Gastroesophageal sphincter (tissue), 4 donors: ENCODE results near the gene IFI16. TPM values are rescaled to one million over a fixed set of nuclear protein-coding genes. Genes with fewer than 3 reads are reported as not detected.
"Not testable (repeated sequence)": the region's sequence is repeated elsewhere in the genome, so short reads cannot be mapped to it uniquely, and the experiment has no call there.

Experiments
- ATAC-seq: fragments of 150-250 bp; one replicate; pipeline ENCODE4 v1.9.1; 2016; ENCODE audit warnings: mild to moderate bottlenecking, moderate library complexity
- H3K27ac ChIP-seq, 4 donors: fragments of 200-600 bp; sonication (generic) in 3 of 4; 1 replicate in 3 of 4; 2 replicates in 1 of 4; pipeline ENCODE4 v1.5.1; 2016 to 2019
- H3K27me3 ChIP-seq: fragments of 200-600 bp; sonication (generic); one replicate; pipeline ENCODE4 v1.5.1; 2019
- H3K36me3 ChIP-seq, 2 donors: fragments of 200-600 bp; sonication (generic); one replicate each; pipeline ENCODE4 v1.5.1; 2019; ENCODE audit warnings: control low read depth in 1 of 2
- H3K4me1 ChIP-seq, 3 donors: fragments of 200-600 bp; sonication (generic); 1 replicate in 2 of 3; 2 replicates in 1 of 3; pipeline ENCODE4 v1.5.1; 2016 to 2019; ENCODE audit warnings: control low read depth in 2 of 3
- H3K4me3 ChIP-seq, 2 donors: fragments of 200-600 bp; sonication (generic); one replicate each; pipeline ENCODE4 v1.5.1; 2019; ENCODE audit warnings: mild to moderate bottlenecking in 1 of 2, moderate library complexity in 1 of 2
- H3K9me3 ChIP-seq, 3 donors: fragments of 200-600 bp; sonication (generic); one replicate each; pipeline ENCODE4 v1.5.1; 2017 to 2019; ENCODE audit warnings: control low read depth in 2 of 3
- EP300 ChIP-seq: sonication (generic); formaldehyde crosslinking; IDR thresholded peaks from one replicate; pipeline ENCODE4 v1.6.1; 2017; ENCODE audit warnings: antibody characterized with exemption, mild to moderate bottlenecking
- POLR2A ChIP-seq, 2 donors: fragments of 450-650 bp; IDR thresholded peaks; one replicate each; pipeline ENCODE4 v1.6.1; 2017; ENCODE audit warnings: antibody characterized with exemption in 2 of 2, mild to moderate bottlenecking in 2 of 2, moderate library complexity in 1 of 2
- POLR2AphosphoS5 ChIP-seq: sonication (generic); formaldehyde crosslinking; IDR thresholded peaks from one replicate; pipeline ENCODE4 v1.6.1; 2017; ENCODE audit warnings: antibody characterized with exemption
- WGBS, 2 donors: methylation state at CpG; one replicate each; pipeline ENCODE4 v1.1.5; 2018; ENCODE audit warnings: low coverage in 1 of 2; 5-methylcytosine and 5-hydroxymethylcytosine counted together
- total RNA-seq, 4 donors: library from RNA; depleted of rRNA; stranded (reverse); fragments of >200 nt; gene quantifications; one replicate each; pipeline ENCODE4 v1.1.0, GENCODE V29; 2016
- TF ChIP-seq, protein P1 (sequence below), 4 experiments: fragments of 200-600 bp in 2 of 4; fragments of 450-650 bp in 2 of 4; sonication (generic) in 1 of 4; IDR thresholded peaks; one replicate each; pipeline ENCODE4 v1.5.1; 2017 to 2019; ENCODE audit warnings: antibody characterized with exemption in 4 of 4, mild to moderate bottlenecking in 2 of 4, moderate library complexity in 2 of 4

Gene IFI16
- total RNA-seq, 4 donors from 2014 or later, result 25.2 to 73.4 (median 47.5) TPM

DNA sequence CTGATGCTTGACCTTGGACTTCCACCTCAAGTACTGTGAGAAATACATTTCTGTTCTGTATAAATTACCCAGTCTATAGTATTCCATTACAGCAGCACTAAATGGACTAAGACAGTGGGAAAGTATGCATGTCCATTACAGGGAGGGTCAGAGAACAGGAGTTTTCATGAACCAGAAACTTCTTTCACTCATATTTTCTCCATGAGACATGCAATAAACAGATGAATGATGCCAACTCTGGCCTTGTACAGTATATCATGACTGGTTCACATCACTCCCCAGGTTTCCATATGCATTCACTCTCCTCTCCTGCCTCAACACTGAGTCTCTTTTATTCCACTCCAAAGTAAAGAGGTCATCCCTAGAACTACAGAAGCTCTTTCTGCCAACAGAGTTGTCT, 4.5 kb upstream of the IFI16 start:
- H3K9me3 ChIP-seq, result no peaks in the 10 kb centered on the region
- H3K27me3 ChIP-seq, result peaks cover 6% of the 10 kb centered on the region
- no peak overlapping the region for H3K4me3 ChIP-seq
- no peak for ATAC-seq
- peaks cover 0 to 28% (median 2%) of the 10 kb centered on the region in 3 donors for H3K4me1 ChIP-seq
- no peaks in the 10 kb centered on the region for H3K36me3 ChIP-seq
- peak overlapping the region in 3 of 4 donors; percentile 3 to 58 (median 25) for H3K27ac ChIP-seq
- TF ChIP-seq POLR2A (IDR thresholded peaks at IDR 0.05) (no peak), POLR2AphosphoS5 (no peak), EP300 (no peak)
- TF ChIP-seq, protein P1, sequence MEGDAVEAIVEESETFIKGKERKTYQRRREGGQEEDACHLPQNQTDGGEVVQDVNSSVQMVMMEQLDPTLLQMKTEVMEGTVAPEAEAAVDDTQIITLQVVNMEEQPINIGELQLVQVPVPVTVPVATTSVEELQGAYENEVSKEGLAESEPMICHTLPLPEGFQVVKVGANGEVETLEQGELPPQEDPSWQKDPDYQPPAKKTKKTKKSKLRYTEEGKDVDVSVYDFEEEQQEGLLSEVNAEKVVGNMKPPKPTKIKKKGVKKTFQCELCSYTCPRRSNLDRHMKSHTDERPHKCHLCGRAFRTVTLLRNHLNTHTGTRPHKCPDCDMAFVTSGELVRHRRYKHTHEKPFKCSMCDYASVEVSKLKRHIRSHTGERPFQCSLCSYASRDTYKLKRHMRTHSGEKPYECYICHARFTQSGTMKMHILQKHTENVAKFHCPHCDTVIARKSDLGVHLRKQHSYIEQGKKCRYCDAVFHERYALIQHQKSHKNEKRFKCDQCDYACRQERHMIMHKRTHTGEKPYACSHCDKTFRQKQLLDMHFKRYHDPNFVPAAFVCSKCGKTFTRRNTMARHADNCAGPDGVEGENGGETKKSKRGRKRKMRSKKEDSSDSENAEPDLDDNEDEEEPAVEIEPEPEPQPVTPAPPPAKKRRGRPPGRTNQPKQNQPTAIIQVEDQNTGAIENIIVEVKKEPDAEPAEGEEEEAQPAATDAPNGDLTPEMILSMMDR (IDR thresholded peaks at IDR 0.05), result no peak

DNA sequence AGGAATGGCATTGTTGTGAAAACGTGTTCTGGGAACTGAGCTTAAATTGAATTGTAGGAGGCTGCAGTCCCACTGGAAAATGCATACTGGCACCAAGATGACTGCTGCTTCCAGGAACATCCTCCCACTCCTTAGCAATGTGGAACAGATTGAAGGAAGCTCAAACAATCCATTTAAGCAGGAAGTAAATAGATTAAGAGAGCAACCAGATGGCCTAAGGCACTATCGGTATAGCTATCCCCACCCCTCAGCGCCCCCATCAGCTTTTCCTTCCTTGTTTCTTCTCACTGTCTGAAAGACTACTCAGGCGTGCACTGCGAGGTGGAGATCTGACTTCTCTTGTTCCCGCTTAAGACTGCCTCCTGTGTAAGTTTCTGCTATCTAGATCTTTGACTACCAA, 4.0 kb upstream of the IFI16 start:
- peak overlapping the region; percentile 33 to 59 (median 54) for H3K27ac ChIP-seq
- H3K9me3 ChIP-seq, result no peaks in the 10 kb centered on the region
- H3K4me1 ChIP-seq, result peaks cover 0 to 28% (median 2%) of the 10 kb centered on the region in 3 donors
- H3K36me3 ChIP-seq, result no peaks in the 10 kb centered on the region
- H3K4me3 ChIP-seq, result no peak overlapping the region
- ATAC-seq, result no peak
- WGBS, 2 donors, result 19 to 20% methylated on average over 1 to 6 of the region's 6 CpGs
- TF ChIP-seq, protein P1 (IDR thresholded peaks at IDR 0.05), result no peak
- TF ChIP-seq POLR2AphosphoS5 (peak; percentile 46), POLR2A (IDR thresholded peaks at IDR 0.05) (no peak)
- H3K27me3 ChIP-seq, result peaks cover under 1% of the 10 kb centered on the region

GRCh38 chr1:159006210-159006807, 3.4 kb upstream of the IFI16 start:
- ATAC-seq, result not testable (repeated sequence)
- H3K27ac ChIP-seq, result peak overlapping the region; percentile 33 to 59 (median 54)

DNA sequence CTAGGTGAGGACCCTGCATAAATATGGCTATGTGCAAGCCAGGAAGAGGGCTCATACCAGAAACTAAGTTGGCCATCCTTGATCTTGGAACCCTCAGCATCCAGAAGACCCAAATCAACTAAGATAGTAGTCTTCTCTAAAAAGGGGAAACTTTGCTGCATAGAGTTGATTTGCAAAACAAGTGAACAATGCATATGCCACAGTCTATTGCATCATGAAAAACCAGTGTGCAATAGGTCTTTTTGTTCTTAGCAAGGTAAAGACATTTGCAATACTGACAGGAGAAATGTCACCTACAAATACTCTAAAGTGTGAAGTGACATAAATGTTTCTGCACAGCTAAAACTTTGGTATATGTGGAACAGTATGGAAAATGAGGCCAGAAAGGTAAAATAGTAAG, 2.0 kb upstream of the IFI16 start:
- TF ChIP-seq EP300, result no peak
- TF ChIP-seq, protein P1 (IDR thresholded peaks at IDR 0.05), result no peak
- TF ChIP-seq POLR2AphosphoS5, result no peak
- TF ChIP-seq POLR2A (IDR thresholded peaks at IDR 0.05), result no peak
- Histone ChIP-seq H3K4me3 (no peak overlapping the region), H3K9me3 (no peaks in the 10 kb centered on the region), H3K36me3 (no peaks in the 10 kb centered on the region), H3K27me3 (no peaks in the 10 kb centered on the region), H3K27ac (no peak overlapping the region), H3K4me1 (peaks cover 0 to 11% (median 0%) of the 10 kb centered on the region in 3 donors)
- ATAC-seq, result no peak

More at GRCh38 chr1:159006210-159006807, 3.4 kb upstream of the IFI16 start:
- WGBS, 2 donors, result 41 to 48% methylated on average over 10 to 11 of the region's 11 CpGs
- H3K9me3 ChIP-seq, H3K27me3 ChIP-seq, H3K36me3 ChIP-seq, H3K4me3 ChIP-seq: not testable (repeated sequence)
- H3K4me1 ChIP-seq, result peaks cover 0 to 25% (median 0%) of the 10 kb centered on the region in 3 donors

- no peaks in the 10 kb centered on the region for H3K27me3 ChIP-seq
- no peak for TF ChIP-seq POLR2AphosphoS5
- no peak for TF ChIP-seq POLR2A (IDR thresholded peaks at IDR 0.05)
- TF ChIP-seq EP300, result no peak
- TF ChIP-seq, protein P1 (IDR thresholded peaks at IDR 0.05), result no peak
- no peaks in the 10 kb centered on the region for H3K36me3 ChIP-seq
- H3K27ac ChIP-seq, result peak overlapping the region in 3 of 4 donors; percentile 72 to 82 (median 73)
- peaks cover 0 to 9% (median 0%) of the 10 kb centered on the region in 3 donors for H3K4me1 ChIP-seq
- H3K9me3 ChIP-seq, result no peaks in the 10 kb centered on the region
- no peak for ATAC-seq
- H3K4me3 ChIP-seq, result no peak overlapping the region
- WGBS, 2 donors, result 36 to 53% methylated on average over 4 of the region's 4 CpGs
Measured at GRCh38 chr1:159008744-159009188, 941 bp upstream of the IFI16 start.
